NCI-H526 (cell line): ENCODE measurements around the gene MAN2A1.
"Not testable (repeated sequence)": the region's sequence is repeated elsewhere in the genome, so short reads cannot be mapped to it uniquely, and the experiment has no call there.

Experiments used
- DNase-seq, 2 experiments: peaks; one replicate each; lab custom pipeline; 2025; lab: John Stamatoyannopoulos, UW

MAN2A1 gene

GRCh38 chr5:109756543-109757185 lies 66.9 kb downstream of the MAN2A1 start:
- no peak for DNase-seq

GRCh38 chr5:109757490-109757889 lies 67.8 kb downstream of the MAN2A1 start:
- no peak for DNase-seq

- DNase-seq, result no peak
These were observed 69.6 kb downstream of the MAN2A1 start for GRCh38 chr5:109759306-109759705.

- DNase-seq, result not testable (repeated sequence)
These were observed 70.4 kb downstream of the MAN2A1 start for GRCh38 chr5:109760130-109760529.

GRCh38 chr5:109762821-109763220 lies 73.1 kb downstream of the MAN2A1 start:
- no peak for DNase-seq

- no peak for DNase-seq
These were observed 77.7 kb downstream of the MAN2A1 start for GRCh38 chr5:109767184-109767995.

- DNase-seq, result no peak
These were observed 78.3 kb downstream of the MAN2A1 start for GRCh38 chr5:109767997-109768396.

- no peak for DNase-seq
These were observed 80.0 kb downstream of the MAN2A1 start for GRCh38 chr5:109769597-109770291.

- no peak for DNase-seq
These were observed 85.4 kb downstream of the MAN2A1 start for GRCh38 chr5:109775130-109775529.

GRCh38 chr5:109779036-109779735 lies 89.5 kb downstream of the MAN2A1 start:
- DNase-seq, result no peak

GRCh38 chr5:109784687-109785086 lies 95.0 kb downstream of the MAN2A1 start:
- no peak for DNase-seq

GRCh38 chr5:109786206-109786855 lies 96.6 kb downstream of the MAN2A1 start:
- DNase-seq, result no peak

- DNase-seq, result no peak
These were observed 98.9 kb downstream of the MAN2A1 start for GRCh38 chr5:109788596-109788995.

- no peak for DNase-seq
These were observed 102.9 kb downstream of the MAN2A1 start for GRCh38 chr5:109792613-109793012.

- no peak for DNase-seq
These were observed 114.1 kb downstream of the MAN2A1 start for GRCh38 chr5:109803854-109804253.

- DNase-seq, result no peak
These were observed 115.7 kb downstream of the MAN2A1 start for GRCh38 chr5:109805472-109805871.

- no peak for DNase-seq
These were observed 116.2 kb downstream of the MAN2A1 start for GRCh38 chr5:109805883-109806282.

GRCh38 chr5:109812698-109813097 lies 123.0 kb downstream of the MAN2A1 start:
- no peak for DNase-seq

GRCh38 chr5:109816732-109817131 lies 127.0 kb downstream of the MAN2A1 start:
- no peak for DNase-seq

- DNase-seq, result no peak
These were observed 130.2 kb downstream of the MAN2A1 start for GRCh38 chr5:109819878-109820277.

GRCh38 chr5:109823597-109823996 lies 133.9 kb downstream of the MAN2A1 start:
- no peak for DNase-seq

GRCh38 chr5:109825450-109825849 lies 135.7 kb downstream of the MAN2A1 start:
- DNase-seq, result no peak
